DMS114 treated with DMSO at 0.1 percent for 48 hours (cell line): ENCODE measurements around the gene DLGAP1.
"Not testable (repeated sequence)": the region's sequence is repeated elsewhere in the genome, so short reads cannot be mapped to it uniquely, and the experiment has no call there.

Experiments used
- DNase-seq: peaks from one replicate; lab custom pipeline; 2025; ENCODE audit not compliant: unreplicated experiment; lab: John Stamatoyannopoulos, UW

Gene DLGAP1

DNA sequence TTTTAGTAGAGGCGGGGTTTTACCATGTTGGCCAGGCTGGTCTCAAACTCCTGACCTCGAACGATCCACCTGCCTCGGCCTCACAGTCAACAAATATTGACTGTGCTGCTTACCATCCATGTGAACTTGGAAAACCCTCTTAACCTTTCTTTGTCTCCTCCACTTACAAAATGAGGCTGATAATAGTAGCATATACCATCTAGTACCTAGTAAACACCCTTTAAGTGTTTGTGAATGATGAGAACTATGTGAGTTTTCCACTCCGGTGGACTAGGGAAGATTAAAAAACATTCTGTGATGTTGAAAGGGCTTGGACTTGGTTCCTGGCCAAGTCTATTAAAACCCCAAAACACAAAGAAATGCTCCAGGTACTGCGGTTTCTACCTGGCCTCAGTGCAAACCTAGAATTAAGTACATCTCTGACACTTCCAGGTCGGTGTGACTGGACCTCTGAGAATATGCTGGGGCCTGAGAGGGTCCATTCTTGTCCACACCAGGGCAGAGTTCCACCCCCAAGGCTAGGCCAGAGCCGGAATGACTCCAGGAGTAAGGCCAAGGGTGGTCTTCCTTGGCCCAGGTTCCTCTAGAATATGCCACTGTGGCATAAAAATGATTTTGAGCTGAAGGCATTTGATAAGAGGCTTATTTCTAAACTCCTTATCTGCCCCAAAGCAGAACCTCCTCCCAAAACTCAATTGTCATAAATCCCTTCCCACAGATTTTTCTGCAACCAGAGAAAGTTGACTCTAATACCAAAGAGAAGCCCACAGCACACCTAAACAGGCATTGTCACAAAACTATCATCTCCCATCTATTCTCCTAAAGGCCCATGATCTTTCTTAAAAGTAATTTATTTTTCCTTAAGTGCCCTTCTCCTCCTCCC, 787.6 kb downstream of the DLGAP1 start:
- DNase-seq, result no peak

GRCh38 chr18:3666526-3667254, 788.4 kb downstream of the DLGAP1 start:
- no peak for DNase-seq

- peak; percentile 89 for DNase-seq
Measured at GRCh38 chr18:3665780-3666525, 789.2 kb downstream of the DLGAP1 start.

- no peak for DNase-seq
Measured at GRCh38 chr18:3665204-3665603, 789.9 kb downstream of the DLGAP1 start.

DNA sequence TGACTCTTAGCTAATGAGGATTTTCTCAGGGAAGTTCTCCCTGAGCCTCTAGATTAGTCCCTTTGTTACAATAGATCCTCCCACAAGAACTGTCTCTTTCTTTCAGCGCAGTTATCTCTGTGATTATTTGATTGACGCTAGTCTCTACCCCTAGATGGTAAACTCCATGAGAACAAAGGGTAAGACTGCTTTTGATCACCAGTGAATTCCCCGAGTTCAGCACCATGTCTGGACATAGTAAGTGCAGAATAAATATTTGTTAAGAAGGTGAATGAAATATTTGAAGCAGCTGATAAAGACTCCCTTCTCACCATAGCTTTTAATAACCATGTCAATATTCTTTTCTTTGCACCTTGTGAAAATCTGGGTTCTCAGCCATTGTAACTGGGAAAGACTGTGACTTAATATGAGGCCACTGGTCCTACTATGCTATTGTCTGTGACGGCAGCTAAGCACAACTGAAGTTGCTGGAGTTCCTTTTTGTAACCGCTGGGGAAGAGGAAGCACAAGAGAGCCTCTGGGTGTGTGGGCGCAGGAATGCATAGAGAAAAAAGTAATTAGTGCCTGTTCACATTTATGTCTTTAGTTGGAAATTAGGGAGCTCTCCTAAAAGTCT, 790.4 kb downstream of the DLGAP1 start:
- DNase-seq, result peak; percentile 68

- DNase-seq, result no peak
Measured at GRCh38 chr18:3663870-3664512, 791.1 kb downstream of the DLGAP1 start.

DNA sequence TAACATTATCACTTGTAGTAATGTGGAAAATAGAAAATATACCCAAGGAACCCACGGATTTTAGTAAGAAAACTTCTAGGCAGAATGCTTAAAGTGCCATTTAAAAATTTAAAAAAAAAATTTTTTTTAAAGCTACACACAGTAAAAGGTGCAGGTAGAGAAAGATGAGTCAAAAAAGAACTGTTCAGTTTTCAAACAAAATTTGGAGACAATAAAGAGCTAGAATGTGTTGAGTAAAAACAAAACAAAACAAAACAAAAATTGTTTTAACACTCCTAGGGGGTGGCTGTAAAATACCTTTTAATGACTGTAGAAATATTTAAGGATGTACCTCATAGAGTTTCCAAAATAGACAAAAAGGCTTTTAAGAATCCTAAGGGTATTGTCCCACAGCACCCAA, 793.1 kb downstream of the DLGAP1 start:
- no peak for DNase-seq

- no peak for DNase-seq
Measured at GRCh38 chr18:3660739-3661515, 794.2 kb downstream of the DLGAP1 start.

- no peak for DNase-seq
Measured at GRCh38 chr18:3658529-3658928, 796.6 kb downstream of the DLGAP1 start.

GRCh38 chr18:3655254-3656050, 799.7 kb downstream of the DLGAP1 start:
- DNase-seq, result no peak

DNA sequence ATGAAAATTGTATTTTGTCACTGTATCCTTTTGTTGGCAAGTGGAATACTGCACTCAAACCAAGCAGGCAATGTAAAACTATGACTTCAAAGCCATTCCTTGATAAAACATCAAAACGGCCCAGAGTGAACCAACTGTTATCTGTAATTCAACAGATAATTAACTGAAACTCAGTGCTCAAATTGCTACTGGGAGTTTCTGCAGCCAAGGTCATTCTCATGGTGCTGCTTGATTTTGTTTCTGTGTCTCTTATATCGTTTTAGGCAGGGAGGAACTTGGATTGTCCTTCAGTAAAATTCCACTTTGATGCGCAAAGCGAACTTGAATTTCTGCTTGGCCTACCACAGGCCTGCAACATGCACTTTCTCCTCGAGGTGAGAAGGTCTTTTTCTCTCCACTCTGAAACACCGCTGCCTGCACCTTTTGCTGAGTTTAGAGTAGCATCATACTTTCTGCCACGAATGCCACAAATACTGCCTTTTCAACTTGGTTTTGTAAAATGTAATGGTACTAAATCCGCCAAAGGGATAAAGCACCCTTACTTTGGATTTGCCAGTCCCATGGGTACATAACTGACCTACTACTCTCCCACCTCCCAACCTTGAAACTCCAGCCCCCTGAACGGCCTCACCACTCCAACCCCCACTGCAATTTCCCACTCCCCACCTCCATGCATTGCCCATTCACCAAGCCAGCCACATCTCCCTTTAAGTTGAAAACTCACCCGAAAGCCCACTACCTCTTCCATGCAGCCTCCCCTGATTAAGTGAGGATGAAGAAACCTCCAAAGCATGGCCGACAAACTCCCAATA, 800.5 kb downstream of the DLGAP1 start:
- DNase-seq, result no peak

- DNase-seq, result no peak
Measured at GRCh38 chr18:3653851-3654441, 801.2 kb downstream of the DLGAP1 start.

DNA sequence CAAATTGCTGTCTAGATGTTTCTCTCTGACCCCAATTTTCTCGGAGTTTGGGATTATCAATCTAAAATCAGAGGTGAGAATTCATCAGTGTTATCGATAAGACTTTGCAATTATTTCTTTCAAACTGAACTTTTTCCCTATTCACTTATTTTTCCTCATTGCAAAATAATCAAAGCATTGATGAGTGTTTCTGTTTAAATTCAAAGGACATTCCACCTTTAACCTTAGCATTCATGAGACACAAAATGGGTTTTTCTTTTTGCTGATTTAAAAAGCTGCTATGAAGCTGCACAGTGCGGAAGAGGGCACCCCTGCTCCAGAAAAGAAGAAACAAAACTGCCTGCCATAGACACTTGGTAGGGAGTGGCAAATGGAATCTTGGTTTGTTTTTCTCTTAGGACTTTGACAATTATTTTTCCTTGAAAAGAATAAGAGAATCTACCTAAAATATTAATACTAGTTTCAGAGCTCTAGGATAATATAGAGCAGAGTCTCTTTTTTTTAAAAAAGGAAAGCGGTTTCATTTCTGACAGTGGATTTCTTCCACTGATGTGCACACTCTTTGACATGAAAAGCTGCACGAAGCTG, 801.8 kb downstream of the DLGAP1 start:
- DNase-seq, result no peak

- no peak for DNase-seq
Measured at GRCh38 chr18:3652380-3653262, 802.5 kb downstream of the DLGAP1 start.

DNA sequence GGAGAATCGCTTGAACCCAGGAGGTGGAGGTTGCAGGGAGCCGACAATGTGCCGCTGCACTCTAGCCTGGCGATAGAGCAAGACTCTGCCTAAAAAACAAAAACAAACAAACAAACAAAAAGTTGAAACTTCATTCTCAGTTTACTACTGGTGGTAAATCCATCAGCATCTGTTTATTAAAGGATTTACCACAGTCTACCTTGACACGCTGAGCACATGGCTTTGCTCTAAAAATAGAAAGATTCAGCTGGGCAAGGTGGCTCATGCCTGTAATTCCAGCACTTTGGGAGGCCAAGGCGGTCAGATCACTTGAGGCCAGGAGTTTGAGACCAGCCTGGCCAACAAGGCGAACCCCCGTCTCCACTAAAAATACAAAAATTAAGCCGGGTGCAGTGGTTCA, 803.8 kb downstream of the DLGAP1 start:
- no peak for DNase-seq

GRCh38 chr18:3650521-3651042, 804.5 kb downstream of the DLGAP1 start:
- not testable (repeated sequence) for DNase-seq
